GDM1 (cell line): ENCODE results near the gene GAB1.

ENCODE experiments used
- DNase-seq: peaks from one replicate; lab custom pipeline; 2025; lab: John Stamatoyannopoulos, UW

GAB1 gene

GRCh38 chr4:143358923-143359643 is 22.4 kb downstream of the GAB1 start:
- DNase-seq, result peak; percentile 40

- DNase-seq, result no peak
Measured at GRCh38 chr4:143359644-143360193, 23.0 kb downstream of the GAB1 start.

GRCh38 chr4:143360838-143361625 is 24.4 kb downstream of the GAB1 start:
- no peak for DNase-seq

GRCh38 chr4:143362349-143363046 is 25.8 kb downstream of the GAB1 start:
- no peak for DNase-seq

- DNase-seq, result no peak
Measured at GRCh38 chr4:143363332-143363731, 26.7 kb downstream of the GAB1 start.

- DNase-seq, result no peak
Measured at GRCh38 chr4:143364063-143364462, 27.4 kb downstream of the GAB1 start.

- no peak for DNase-seq
Measured at GRCh38 chr4:143367863-143368262, 31.2 kb downstream of the GAB1 start.

GRCh38 chr4:143369552-143369951 is 32.9 kb downstream of the GAB1 start:
- no peak for DNase-seq

- DNase-seq, result no peak
Measured at GRCh38 chr4:143372093-143372915, 35.6 kb downstream of the GAB1 start.

GRCh38 chr4:143374255-143374654 is 37.6 kb downstream of the GAB1 start:
- no peak for DNase-seq

- DNase-seq, result no peak
Measured at GRCh38 chr4:143374771-143375170, 38.1 kb downstream of the GAB1 start.

GRCh38 chr4:143375326-143376073 is 38.8 kb downstream of the GAB1 start:
- peak; percentile 37 for DNase-seq

- DNase-seq, result no peak
Measured at GRCh38 chr4:143377611-143378099, 41.0 kb downstream of the GAB1 start.

- no peak for DNase-seq
Measured at GRCh38 chr4:143380629-143381028, 44.0 kb downstream of the GAB1 start.

GRCh38 chr4:143381189-143382118 is 44.8 kb downstream of the GAB1 start:
- DNase-seq, result no peak

- DNase-seq, result no peak
Measured at GRCh38 chr4:143382596-143382995, 45.9 kb downstream of the GAB1 start.

GRCh38 chr4:143383005-143383574 is 46.4 kb downstream of the GAB1 start:
- DNase-seq, result no peak

- DNase-seq, result no peak
Measured at GRCh38 chr4:143384381-143384994, 47.8 kb downstream of the GAB1 start.

GRCh38 chr4:143386812-143387211 is 50.1 kb downstream of the GAB1 start:
- no peak for DNase-seq
